Neural cell (in vitro differentiated cells): Measurements from ENCODE around the gene SUGCT.

Experiments used
- CTCF ChIP-seq: fragments of 450-650 bp; IDR thresholded peaks from 2 replicates; pipeline ENCODE4 v1.5.1; 2014; ENCODE audit warnings: antibody characterized with exemption, mild to moderate bottlenecking, moderate library complexity; ENCODE audit not compliant: poor library complexity, severe bottlenecking
- EP300 ChIP-seq: fragments of 450-650 bp; conservative IDR thresholded peaks from 2 replicates; pipeline ENCODE4 v1.6.1; 2014; ENCODE audit warnings: antibody characterized with exemption, mild to moderate bottlenecking, moderate library complexity; ENCODE audit not compliant: poor library complexity, severe bottlenecking
- POLR2AphosphoS5 ChIP-seq: IDR thresholded peaks from 2 replicates; pipeline ENCODE4 v1.6.1; 2012

GRCh38 chr7:40137563-40137962 is 2.8 kb downstream of the SUGCT start:
- TF ChIP-seq CTCF (no peak), POLR2AphosphoS5 (no peak), EP300 (no peak)
